H1 (cell line): ENCODE data around the gene FHAD1. TPM values are rescaled to one million over a fixed set of nuclear protein-coding genes. Genes with fewer than 3 reads are reported as not detected.

Experiments
- CTCF ChIA-PET: fragments of 300-600 bp; sonication (Branson Sonifier 250); formaldehyde crosslinking; loops from one replicate; lab custom pipeline; 2021; ENCODE audit not compliant: partially characterized antibody; lab: Charles Lee
- POLR2A ChIA-PET: fragments of 300-600 bp; sonication (Branson Sonifier 250); formaldehyde crosslinking; loops from one replicate; lab custom pipeline; 2021; ENCODE audit warnings: inconsistent platforms; ENCODE audit not compliant: partially characterized antibody; lab: Charles Lee
- DNase-seq, 2 experiments: peaks; one replicate each; pipeline versions ENCODE4 v3.0.0 to v3.0.0-alpha.2; 2010 to 2022; ENCODE audit warnings: low spot score in 2 of 2, low read depth in 1 of 2, mixed read lengths in 1 of 2
- FAIRE-seq: peaks from 2 replicates; lab custom pipeline; 2011; peaks lifted over from hg19 to GRCh38; lab: Jason Lieb, UNC
- H2AFZ ChIP-seq: 2 replicates; pipeline ENCODE4 v1.8.1; 2012; ENCODE audit warnings: low read length, inconsistent platforms
- H2AK5ac ChIP-seq: 2 replicates; pipeline ENCODE4 v1.6.1; 2013; ENCODE audit warnings: low read depth, low read length
- H2BK120ac ChIP-seq: replicated peaks from 2 replicates; pipeline ENCODE3; 2013; ENCODE audit warnings: low read depth, low read length, inconsistent platforms
- H2BK12ac ChIP-seq: 2 replicates; pipeline ENCODE4 v1.6.1; 2013; ENCODE audit warnings: low read depth, low read length
- H2BK15ac ChIP-seq: 2 replicates; pipeline ENCODE4 v1.6.1; 2013; ENCODE audit warnings: low read length
- H2BK20ac ChIP-seq: 2 replicates; pipeline ENCODE4 v1.6.1; 2013; ENCODE audit warnings: low read length
- H2BK5ac ChIP-seq: 2 replicates; pipeline ENCODE4 v1.6.1; 2013; ENCODE audit warnings: low read depth, low read length
- H3K14ac ChIP-seq: 2 replicates; pipeline ENCODE4 v1.6.1; 2013; ENCODE audit warnings: inconsistent platforms; ENCODE audit not compliant: insufficient read length
- H3K18ac ChIP-seq: 2 replicates; pipeline ENCODE4 v1.6.1; 2013; ENCODE audit warnings: low read length; ENCODE audit errors: extremely low read depth
- H3K23ac ChIP-seq: 2 replicates; pipeline ENCODE4 v1.6.1; 2013; ENCODE audit warnings: inconsistent platforms; ENCODE audit not compliant: insufficient read length
- H3K23me2 ChIP-seq: 2 replicates; pipeline ENCODE4 v1.6.1; 2013; ENCODE audit warnings: low read depth, low read length
- H3K27ac ChIP-seq: 2 replicates; pipeline ENCODE4 v1.6.1; 2011; ENCODE audit warnings: low read depth, low read length, inconsistent platforms
- H3K27me3 ChIP-seq, 4 experiments: replicated peaks in 1 of 4; 1 replicate in 1 of 4; 2 replicates in 3 of 4; pipeline versions ENCODE4 v1.6.1 to v1.8.1; 2011 to 2013; ENCODE audit warnings: low read length in 3 of 4, mild to moderate bottlenecking in 3 of 4, inconsistent platforms in 2 of 4, mixed read lengths in 2 of 4, moderate library complexity in 1 of 4; ENCODE audit not compliant: control insufficient read depth in 3 of 4, insufficient read depth in 3 of 4; ENCODE audit errors: extremely low read depth in 1 of 4
- H3K36me3 ChIP-seq, 4 experiments: 2 replicates each; pipeline versions ENCODE4 v1.6.1 to v1.8.1; 2011 to 2013; ENCODE audit warnings: mild to moderate bottlenecking in 4 of 4, low read length in 3 of 4, moderate library complexity in 2 of 4, control low read depth in 1 of 4, inconsistent platforms in 1 of 4; ENCODE audit not compliant: insufficient read depth in 4 of 4, control insufficient read depth in 2 of 4
- H3K4ac ChIP-seq: replicated peaks from 2 replicates; pipeline ENCODE3; 2013; ENCODE audit warnings: low read length, low read depth, mixed read lengths, inconsistent platforms; ENCODE audit not compliant: insufficient read length
- H3K4me1 ChIP-seq, 4 experiments: replicated peaks in 1 of 4; 1 replicate in 1 of 4; 2 replicates in 3 of 4; pipeline versions ENCODE4 v1.6.1 to v1.8.1; 2011 to 2013; ENCODE audit warnings: low read length in 3 of 4, inconsistent platforms in 2 of 4, mixed read lengths in 1 of 4; ENCODE audit not compliant: insufficient read depth in 4 of 4, control insufficient read depth in 3 of 4
- H3K4me2 ChIP-seq, 2 experiments: 2 replicates each; pipeline versions ENCODE4 v1.6.1 to v1.8.1; 2011 to 2013; ENCODE audit warnings: low read depth in 2 of 2, low read length in 2 of 2, control low read depth in 1 of 2, inconsistent platforms in 1 of 2, mild to moderate bottlenecking in 1 of 2; ENCODE audit not compliant: insufficient read depth in 1 of 2
- H3K4me3 ChIP-seq, 4 experiments: fragments of 200-600, 300-600 bp in 1 of 4; sonication (generic), shearing (Covaris generic), sonication (Bioruptor Twin) in 1 of 4; 2 replicates each; pipeline versions ENCODE4 v1.5.1 to v1.8.1; 2011 to 2016; ENCODE audit warnings: low read length in 4 of 4, low read depth in 3 of 4, control low read depth in 2 of 4, inconsistent platforms in 2 of 4, mild to moderate bottlenecking in 2 of 4, mixed read lengths in 1 of 4, moderate library complexity in 1 of 4; ENCODE audit not compliant: insufficient read depth in 2 of 4; ENCODE audit errors: extremely low read depth in 1 of 4
- H3K56ac ChIP-seq: replicated peaks from 2 replicates; pipeline ENCODE3; 2013; ENCODE audit warnings: low read depth, mild to moderate bottlenecking, mixed read lengths, low read length, inconsistent platforms; ENCODE audit not compliant: insufficient read length
- H3K79me1 ChIP-seq: 2 replicates; pipeline ENCODE4 v1.6.1; 2013; ENCODE audit warnings: low read depth, low read length, control low read depth
- H3K79me2 ChIP-seq, 2 experiments: 2 replicates each; pipeline versions ENCODE4 v1.6.1 to v1.8.1; 2012 to 2013; ENCODE audit warnings: low read length in 2 of 2, mild to moderate bottlenecking in 2 of 2, inconsistent platforms in 1 of 2; ENCODE audit not compliant: insufficient read depth in 2 of 2, control insufficient read depth in 1 of 2
- H3K9ac ChIP-seq, 4 experiments: replicated peaks in 1 of 4; 1 replicate in 1 of 4; 2 replicates in 3 of 4; pipeline versions ENCODE4 v1.6.1 to v1.8.1; 2011 to 2013; ENCODE audit warnings: low read depth in 3 of 4, low read length in 3 of 4, control low read depth in 2 of 4, mild to moderate bottlenecking in 2 of 4, moderate library complexity in 2 of 4, inconsistent platforms in 1 of 4; ENCODE audit errors: extremely low read depth in 1 of 4
- H3K9me3 ChIP-seq, 2 experiments: 2 replicates each; pipeline versions ENCODE4 v1.6.1 to v1.8.1; 2012 to 2013; ENCODE audit warnings: mild to moderate bottlenecking in 2 of 2, moderate library complexity in 2 of 2, control low read depth in 1 of 2, inconsistent platforms in 1 of 2, low read depth in 1 of 2, low read length in 1 of 2, mixed read lengths in 1 of 2; ENCODE audit not compliant: insufficient read depth in 2 of 2
- H4K20me1 ChIP-seq, 2 experiments: replicated peaks in 1 of 2; 2 replicates each; pipeline versions ENCODE3 to v1.8.1; 2011 to 2013; ENCODE audit warnings: inconsistent platforms in 2 of 2, low read length in 2 of 2, mild to moderate bottlenecking in 1 of 2; ENCODE audit not compliant: insufficient read depth in 2 of 2, control insufficient read depth in 1 of 2
- H4K5ac ChIP-seq: 2 replicates; pipeline ENCODE4 v1.6.1; 2013; ENCODE audit warnings: low read length, low read depth, mixed read lengths, inconsistent platforms; ENCODE audit not compliant: insufficient read length
- H4K8ac ChIP-seq: 2 replicates; pipeline ENCODE4 v1.8.0; 2013; ENCODE audit warnings: mild to moderate bottlenecking, moderate library complexity, low read length, inconsistent platforms; ENCODE audit not compliant: insufficient read depth; ENCODE audit errors: extremely low read depth
- H4K91ac ChIP-seq: replicated peaks from 2 replicates; pipeline ENCODE3; 2013; ENCODE audit warnings: low read length, mixed read lengths, inconsistent platforms; ENCODE audit not compliant: insufficient read length
- CTCF ChIP-seq, 3 experiments: IDR thresholded peaks; 1 replicate in 2 of 3; 2 replicates in 1 of 3; pipeline versions ENCODE4 v1.5.1 to v1.6.1; 2011; ENCODE audit warnings: low read length in 3 of 3, mild to moderate bottlenecking in 3 of 3, inconsistent platforms in 2 of 3, low read depth in 1 of 3, moderate library complexity in 1 of 3; ENCODE audit not compliant: insufficient read depth in 1 of 3; ENCODE audit errors: control extremely low read depth in 1 of 3
- HDAC6 ChIP-seq: IDR thresholded peaks from one replicate; pipeline ENCODE4 v1.7.1; 2012; ENCODE audit warnings: low read depth, mild to moderate bottlenecking, inconsistent platforms, low read length, moderate library complexity
- NANOG ChIP-seq: IDR thresholded peaks from 2 replicates; pipeline ENCODE4 v1.6.1; 2011; ENCODE audit warnings: low read length, low read depth, mild to moderate bottlenecking, inconsistent platforms; ENCODE audit not compliant: insufficient read depth, poor library complexity, severe bottlenecking
- WGBS, 2 experiments: shearing (Covaris generic) in 1 of 2; methylation state at CpG; one replicate each; pipeline versions ENCODE4 v1.1.6 to v1.1.7; 2013 to 2015; ENCODE audit warnings: low lambda C conversion rate in 2 of 2, mixed read lengths in 2 of 2, inconsistent platforms in 1 of 2, low coverage in 1 of 2, missing lambda C conversion rate in 1 of 2; ENCODE audit not compliant: insufficient replicate concordance in 2 of 2, insufficient coverage in 1 of 2, insufficient read length in 1 of 2; ENCODE audit errors: extremely low coverage in 1 of 2, missing lambda C conversion rate in 1 of 2; 5-methylcytosine and 5-hydroxymethylcytosine counted together
- polyA plus RNA-seq, 7 experiments: library from polyadenylated mRNA; depleted of rRNA in 3 of 7; stranded (reverse) in 5 of 7; unstranded in 2 of 7; fragments of >200 nt in 5 of 7; fragments of 200-250 nt in 2 of 7; gene quantifications; 1 replicate in 5 of 7; 2 replicates in 1 of 7; 4 replicates in 1 of 7; pipeline versions ENCODE4 v1.2.1 to v1.2.3, GENCODE V29; 2011 to 2013; ENCODE audit warnings: missing spikeins in 2 of 7, mixed read lengths in 2 of 7
- total RNA-seq: library from RNA; stranded (reverse); fragmentation: NEBNext Ultra II Directional; extraction: Animal tissue kit (Norgen Biotek cat#: 25700); gene quantifications from 2 replicates; pipeline ENCODE4 v1.2.1, GENCODE V29; 2021

The FHAD1 gene
- total and polyA plus RNA-seq, 2 of the 8 experiments (the other 6 are each of a cell fraction or from before 2014, with no cell fraction given): 0.39 to 0.69 TPM

GRCh38 chr1:15440357-15440756 lies 193.3 kb downstream of the FHAD1 start:
- CTCF ChIA-PET: interaction anchor here (1.0 to 2.0 kb wide), 3 partner anchors 9 to 117 kb away, joined by 3 to 12 read pairs (median 3); no protein-coding TSS in a partner anchor
- H3K4me3 ChIP-seq: no peak overlapping the region
- POLR2A ChIA-PET: no interaction called here
- no peaks in the 10 kb centered on the region for H3K9me3 ChIP-seq
- H2BK20ac ChIP-seq: no peak overlapping the region
- no peak overlapping the region for H3K14ac ChIP-seq
- H3K27ac ChIP-seq: no peak overlapping the region
- H2BK5ac ChIP-seq: no peak overlapping the region
- H2AK5ac ChIP-seq: no peak overlapping the region
- TF ChIP-seq CTCF (IDR thresholded peaks at IDR 0.05; ENCODE audit: control extremely low read depth in 1 of 3, insufficient read depth in 1 of 3, low read depth in 1 of 3, low read length in 3 of 3): no peak
- no peak for TF ChIP-seq HDAC6
- no peak for TF ChIP-seq NANOG
- H3K9ac ChIP-seq: no peak overlapping the region
- no peaks in the 10 kb centered on the region for H3K27me3 ChIP-seq
- no peak overlapping the region for H3K18ac ChIP-seq
- no peak overlapping the region for H2BK12ac ChIP-seq
- no peak for FAIRE-seq
- H2BK120ac ChIP-seq: no peak overlapping the region
- H3K56ac ChIP-seq: no peak overlapping the region
- DNase-seq: no peak
- H3K23ac ChIP-seq: no peak overlapping the region
- H3K79me1 ChIP-seq: no peaks in the 10 kb centered on the region
- no peak overlapping the region for H2AFZ ChIP-seq
- H2BK15ac ChIP-seq: no peak overlapping the region
- no peak overlapping the region for H3K4me2 ChIP-seq
- H4K5ac ChIP-seq: no peak overlapping the region
- H4K91ac ChIP-seq: no peak overlapping the region
- WGBS, 2 experiments: 94% methylated on average over 11 of the region's 13 CpGs; no CpG with 5 or more reads in 1 of the 2 experiments
- no peaks in the 10 kb centered on the region for H4K20me1 ChIP-seq
- H3K36me3 ChIP-seq: no peaks in the 10 kb centered on the region
- H3K79me2 ChIP-seq: no peaks in the 10 kb centered on the region
- no peak overlapping the region for H4K8ac ChIP-seq
- H3K4me1 ChIP-seq: no peaks in the 10 kb centered on the region; a peak in 1 of 7 replicates
- no peaks in the 10 kb centered on the region; the same call in 1 of the 2 replicates for H3K23me2 ChIP-seq
- H3K4ac ChIP-seq: no peak overlapping the region
